Measurements from ENCODE around the gene ELMO3. TPM values are rescaled to one million over a fixed set of nuclear protein-coding genes. Genes with fewer than 3 reads are reported as not detected.

ELMO3 gene
- total RNA-seq, 1 experiment from 2014 or later, result 8.6 TPM

GRCh38 chr16:67215706-67216105, 16.8 kb downstream of the ELMO3 start:
- Mint-ChIP-seq H3K4me3 (no peak overlapping the region), H3K27me3 (ENCODE audit: low read depth) (peaks cover 56% of the 10 kb centered on the region), H3K36me3 (ENCODE audit: insufficient read depth in 1 of 3, low read depth in 3 of 3) (no peaks in the 10 kb centered on the region), H3K9me3 (no peaks in the 10 kb centered on the region), H3K4me1 (no peaks in the 10 kb centered on the region), H3K27ac (peak overlapping the region in 1 of 3 experiments; percentile 5; a peak in 1 of 7 replicates)
- Histone ChIP-seq H2AK5ac (ENCODE audit: insufficient read length, low read length) (no peak overlapping the region), H4K91ac (ENCODE audit: insufficient read length, low read depth, low read length) (no peak overlapping the region), H3K79me2 (ENCODE audit: insufficient read depth, low read length) (no peaks in the 10 kb centered on the region), H2BK5ac (ENCODE audit: insufficient read length, low read length) (no peak overlapping the region), H3K56ac (ENCODE audit: insufficient read length, low read depth, low read length) (no peak overlapping the region), H2AFZ (ENCODE audit: low read length) (no peak overlapping the region), H3K79me1 (ENCODE audit: insufficient read depth, low read depth, low read length, poor library complexity, severe bottlenecking) (no peaks in the 10 kb centered on the region), H3K23ac (ENCODE audit: insufficient read length, low read depth, low read length) (no peak overlapping the region), H2BK20ac (ENCODE audit: low read depth, low read length, poor library complexity, severe bottlenecking) (no peak overlapping the region), H4K20me1 (ENCODE audit: control insufficient read depth, insufficient read depth, insufficient read length) (no peaks in the 10 kb centered on the region), H3T11ph (ENCODE audit: low read length) (no peak overlapping the region), H3K4me2 (ENCODE audit: insufficient read depth, insufficient read length, low read length) (no peak overlapping the region), H2BK15ac (ENCODE audit: low read depth, low read length) (no peak overlapping the region), H3K23me2 (ENCODE audit: insufficient read length, low read depth, low read length, poor library complexity, severe bottlenecking) (no peaks in the 10 kb centered on the region), H4K5ac (ENCODE audit: insufficient read length, low read depth, low read length) (no peak overlapping the region), H4K8ac (replicated peaks; ENCODE audit: insufficient read length, low read depth, low read length) (no peak overlapping the region), H3K27ac (ENCODE audit: insufficient read length, low read depth, low read length) (no peak overlapping the region), H3K18ac (ENCODE audit: insufficient read length, low read depth, low read length) (no peak overlapping the region), H2BK120ac (ENCODE audit: low read depth, low read length, poor library complexity, severe bottlenecking) (no peak overlapping the region), H3K9me3 (ENCODE audit: control insufficient read depth, low read depth, low read length) (no peaks in the 10 kb centered on the region), H3K14ac (ENCODE audit: insufficient read depth, low read length) (no peak overlapping the region), H3K4me1 (ENCODE audit: insufficient read depth, low read length) (no peaks in the 10 kb centered on the region), H3K9ac (ENCODE audit: extremely low read depth, insufficient read length, low read length) (no peak overlapping the region), H3K27me3 (ENCODE audit: insufficient read depth, low read length) (no peaks in the 10 kb centered on the region; the same call in 1 of the 2 replicates), H2BK12ac (ENCODE audit: insufficient read length, low read depth, low read length) (no peak overlapping the region), H3K4ac (ENCODE audit: low read depth, low read length) (no peak overlapping the region)
- no peak for TF ChIP-seq CTCF (conservative IDR thresholded peaks at IDR 0.05)
- no CpG with 5 or more reads among the region's 5 CpGs for WGBS (ENCODE audit: extremely low coverage, insufficient read length, low lambda C conversion rate)
- DNase-seq, result peak; percentile 56

All from H9 (cell line).